GM19452 (cell line): ENCODE results near the gene CYTIP.
A peak's percentile ranks its signal among the peaks of the same experiment; 100 is the strongest.

Source experiments
- ATAC-seq: cut with Tn5 transposase; IDR thresholded peaks from one replicate; pipeline ENCODE4 v1.9.1; 2021; ENCODE audit not compliant: unreplicated experiment

Gene CYTIP

GRCh38 chr2:157443795-157444640, at the start of gene CYTIP:
CYTIP (minus strand) TSS chr2:157444089; CDS start chr2:157444020, 69 bp downstream.
- ATAC-seq: peak; percentile 42

GRCh38 chr2:157492189-157492773, 48.4 kb upstream of the CYTIP start:
- ATAC-seq: peak; percentile 95

- ATAC-seq: no peak
These were observed 46.1 kb upstream of the CYTIP start for GRCh38 chr2:157489983-157490382.

- ATAC-seq: no peak
These were observed 45.0 kb upstream of the CYTIP start for GRCh38 chr2:157488877-157489276.

GRCh38 chr2:157487747-157488146, 43.9 kb upstream of the CYTIP start:
- ATAC-seq: no peak

- no peak for ATAC-seq
These were observed 43.4 kb upstream of the CYTIP start for GRCh38 chr2:157487271-157487610.

GRCh38 chr2:157486596-157487270, 42.8 kb upstream of the CYTIP start:
- ATAC-seq: no peak

- ATAC-seq: peak; percentile 67
These were observed 36.5 kb upstream of the CYTIP start for GRCh38 chr2:157480182-157480961.

- ATAC-seq: peak; percentile 40
These were observed 35.5 kb upstream of the CYTIP start for GRCh38 chr2:157479081-157480027.

GRCh38 chr2:157477919-157478318, 34.0 kb upstream of the CYTIP start:
- no peak for ATAC-seq

GRCh38 chr2:157476953-157477709, 33.2 kb upstream of the CYTIP start:
- no peak for ATAC-seq

- no peak for ATAC-seq
These were observed 32.0 kb upstream of the CYTIP start for GRCh38 chr2:157475722-157476390.

GRCh38 chr2:157473581-157473980, 29.7 kb upstream of the CYTIP start:
- no peak for ATAC-seq

- ATAC-seq: peak; percentile 11
These were observed 27.2 kb upstream of the CYTIP start for GRCh38 chr2:157471078-157471477.

- ATAC-seq: peak; percentile 49
These were observed 26.4 kb upstream of the CYTIP start for GRCh38 chr2:157470321-157470720.

- ATAC-seq: no peak
These were observed 25.8 kb upstream of the CYTIP start for GRCh38 chr2:157469726-157470125.

- peak; percentile 75 for ATAC-seq
These were observed 25.2 kb upstream of the CYTIP start for GRCh38 chr2:157468931-157469708.

- no peak for ATAC-seq
These were observed 22.9 kb upstream of the CYTIP start for GRCh38 chr2:157466764-157467163.
